HG02623 (cell line): ENCODE data around the gene KCNQ1.

Source experiments
- ATAC-seq: cut with Tn5 transposase; IDR thresholded peaks from one replicate; pipeline ENCODE4 v1.9.1; 2021; ENCODE audit warnings: moderate library complexity; ENCODE audit not compliant: unreplicated experiment

KCNQ1 gene

DNA sequence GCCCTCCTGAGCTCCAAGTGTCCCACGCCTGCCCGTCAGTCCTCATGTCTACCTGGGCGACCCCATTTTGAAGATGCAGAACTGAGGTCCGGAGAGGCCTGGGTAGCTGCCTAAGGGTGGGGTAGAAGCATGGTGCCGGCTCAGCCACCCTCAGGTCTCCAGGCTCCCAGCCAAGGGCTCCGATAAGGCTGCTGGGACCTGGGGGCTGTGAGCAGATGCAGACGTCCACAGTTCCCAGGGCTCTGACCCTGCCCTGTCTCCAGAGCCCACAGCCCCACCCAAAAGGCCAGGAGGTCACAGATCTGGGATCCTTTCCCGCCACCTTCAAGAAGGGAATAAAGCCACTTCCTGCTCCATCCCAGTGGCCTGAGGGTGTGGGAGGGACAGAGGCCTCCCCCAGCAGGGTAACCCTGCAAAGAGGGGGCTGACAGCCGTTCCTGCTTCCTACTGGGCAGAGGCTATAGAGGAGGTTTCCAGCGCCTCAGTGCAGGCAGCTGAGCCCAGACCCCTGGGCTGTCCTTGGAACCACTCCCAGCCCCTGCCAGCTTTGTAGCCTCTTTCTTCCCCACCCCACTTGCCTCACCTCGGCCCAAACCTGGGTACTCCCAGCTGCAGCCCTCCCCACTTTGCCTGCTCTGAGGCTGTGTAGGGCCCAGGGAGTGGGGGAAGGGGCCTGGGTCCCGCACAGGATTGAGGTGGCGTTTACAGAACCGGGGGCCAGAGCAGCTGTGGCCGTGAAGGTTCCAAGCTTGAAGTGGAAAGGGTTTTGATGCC lies 355.3 kb downstream of the KCNQ1 start:
- no peak for ATAC-seq

DNA sequence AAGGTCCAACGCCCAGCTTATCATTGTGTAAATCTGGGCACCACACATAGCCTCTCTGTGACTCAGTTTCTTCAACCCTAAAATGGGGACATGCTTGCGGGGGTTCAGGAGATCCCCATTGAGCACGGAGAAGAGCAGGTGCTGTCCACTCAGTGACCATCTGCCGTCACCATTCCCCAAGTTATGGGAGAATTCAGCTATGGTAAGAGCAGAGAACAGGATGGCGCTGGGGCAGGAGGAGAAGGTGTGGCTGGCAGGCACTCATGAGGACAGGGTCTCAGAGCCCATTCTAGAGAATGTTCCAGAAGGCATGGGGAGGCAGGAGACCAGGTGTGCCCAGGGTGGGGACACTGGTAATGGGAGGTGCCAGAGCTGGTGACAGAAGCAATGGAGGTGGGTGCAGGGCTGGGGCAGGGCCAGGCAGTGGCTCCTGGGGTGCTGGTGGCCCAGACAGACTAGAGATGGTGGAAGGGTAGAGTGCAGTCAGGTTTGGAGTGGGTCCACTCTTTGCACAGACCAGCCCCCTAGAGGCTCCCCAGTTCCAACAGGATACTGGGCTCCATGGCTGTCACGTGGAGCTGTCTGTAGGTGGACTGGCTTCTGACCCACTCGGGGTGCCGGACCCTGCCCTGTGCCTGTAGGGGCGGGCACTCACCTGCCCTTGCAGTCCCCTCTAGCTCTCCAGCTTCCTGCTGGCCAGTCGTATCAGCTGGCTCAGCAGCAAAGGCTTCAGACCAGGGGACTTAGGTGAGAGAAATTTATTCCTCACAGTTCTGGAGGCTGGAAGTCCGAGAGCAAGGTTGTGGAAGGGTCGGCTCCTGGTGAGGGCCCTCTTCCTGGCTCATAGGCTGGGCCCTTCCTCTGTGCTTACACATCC lies 356.1 kb downstream of the KCNQ1 start:
- ATAC-seq: no peak

DNA sequence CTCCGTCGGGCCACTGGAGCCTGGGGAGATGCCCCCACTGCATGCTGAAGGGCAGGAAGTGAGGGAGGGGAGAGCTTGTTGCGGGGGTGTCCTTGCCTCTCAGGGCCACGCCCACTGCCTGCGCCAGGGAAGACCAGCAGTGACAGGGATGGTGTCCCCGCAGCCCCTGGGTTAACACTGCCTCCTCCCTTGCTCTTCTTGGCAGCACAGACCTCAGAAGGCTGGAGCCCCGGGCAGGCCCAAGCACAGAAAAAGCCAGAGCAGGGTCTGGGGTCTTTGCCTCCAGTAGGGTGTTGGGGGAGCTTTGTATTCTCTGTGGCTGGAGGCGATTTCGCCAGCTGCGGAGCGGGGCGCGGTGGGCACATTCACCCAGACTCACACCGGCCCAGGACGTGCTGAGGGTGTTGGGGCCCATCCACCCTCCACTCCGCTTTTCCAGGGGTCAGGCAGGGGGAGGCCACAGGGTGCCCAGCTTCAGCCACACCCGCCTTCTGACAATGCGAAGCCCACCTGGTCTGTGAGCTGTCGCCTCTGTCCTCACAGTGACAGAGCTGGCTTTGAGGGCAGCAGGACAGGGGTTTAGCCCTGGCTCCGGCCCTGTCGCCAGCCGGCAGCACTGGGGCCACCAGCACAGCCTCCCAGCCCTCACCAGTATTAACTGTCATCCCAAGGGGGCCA lies 357.0 kb downstream of the KCNQ1 start:
- ATAC-seq: no peak

DNA sequence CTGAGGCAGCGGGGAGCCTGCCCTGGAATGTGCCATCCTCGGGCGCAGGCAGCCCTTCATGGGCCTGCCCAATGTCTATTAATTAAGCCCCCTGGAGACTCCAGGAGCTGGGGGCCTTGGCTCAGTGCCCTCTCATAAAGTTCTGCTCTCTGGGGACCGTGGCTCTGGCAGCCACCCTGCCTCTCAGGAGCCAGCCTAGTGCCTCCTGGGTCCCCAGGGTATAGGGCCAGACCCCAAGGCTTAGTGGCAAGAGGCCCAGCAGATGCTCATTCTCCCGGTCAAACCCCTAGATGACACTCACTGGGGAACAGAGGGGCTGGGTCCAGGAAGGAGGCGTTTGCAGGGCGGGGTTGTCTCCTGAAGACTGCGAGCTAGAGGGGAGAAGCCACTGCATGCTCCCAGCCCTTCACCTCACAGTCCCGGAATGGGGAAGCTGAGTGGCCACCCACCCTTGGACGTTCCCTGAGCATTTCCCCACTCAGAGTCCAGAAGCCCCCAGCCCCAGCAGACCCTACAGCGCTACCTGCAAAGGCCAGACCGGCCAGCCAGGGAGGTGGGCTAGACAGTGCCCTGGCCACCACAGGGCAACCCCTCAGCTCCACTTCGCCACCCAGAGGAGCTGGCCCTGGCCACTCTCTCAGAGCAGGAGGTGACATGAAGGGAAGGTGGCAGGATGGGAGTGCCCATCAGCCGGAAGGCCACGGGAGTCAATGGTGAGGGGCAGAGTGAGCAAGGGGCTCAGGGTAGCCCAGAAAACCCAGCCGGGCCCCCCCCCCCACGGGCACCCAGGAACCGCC lies 357.8 kb downstream of the KCNQ1 start:
- ATAC-seq: no peak

DNA sequence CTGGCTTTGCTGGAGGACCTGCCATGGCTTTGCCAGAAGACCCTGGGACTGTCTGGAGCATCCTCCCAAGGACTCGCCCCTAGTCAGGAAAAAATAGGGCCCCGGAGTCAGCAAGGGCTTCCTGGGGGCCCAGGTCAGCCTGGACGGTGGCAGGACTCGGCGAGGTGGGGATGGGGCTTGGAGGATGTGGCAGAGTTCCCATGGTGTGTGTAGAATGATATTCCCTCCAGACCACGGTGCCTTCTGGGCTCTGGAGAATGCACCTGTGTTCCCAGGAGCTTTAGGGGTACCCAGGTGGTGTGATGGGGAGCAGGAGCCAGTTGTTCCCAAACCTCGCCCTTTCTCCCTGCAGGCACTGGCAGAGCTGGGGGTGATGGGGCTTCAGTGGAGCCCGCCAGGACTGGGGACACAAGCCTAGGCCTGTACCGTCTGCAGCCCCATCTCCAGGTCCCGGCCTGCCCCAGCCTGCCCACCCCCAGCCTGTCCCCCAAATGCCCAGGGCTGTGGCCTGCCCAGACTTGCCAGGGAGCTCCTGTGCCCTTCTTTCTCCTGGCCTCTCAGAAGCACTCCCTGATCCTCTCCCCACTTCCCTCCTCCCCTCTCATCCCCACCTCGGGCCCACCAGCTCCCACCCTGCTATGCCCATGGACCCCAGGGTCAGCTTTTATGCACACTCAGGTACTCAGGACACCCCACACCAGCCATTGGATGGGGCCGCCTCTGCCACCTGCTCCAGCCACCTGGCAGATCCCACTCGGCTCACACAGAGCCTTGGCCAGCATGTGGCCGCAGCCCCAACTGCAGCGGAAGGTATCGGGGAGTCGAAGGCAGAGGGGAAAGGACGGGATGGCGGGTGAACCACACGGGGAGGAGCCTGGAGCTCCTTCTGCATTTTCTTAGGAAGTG lies 358.6 kb downstream of the KCNQ1 start:
- ATAC-seq: no peak

DNA sequence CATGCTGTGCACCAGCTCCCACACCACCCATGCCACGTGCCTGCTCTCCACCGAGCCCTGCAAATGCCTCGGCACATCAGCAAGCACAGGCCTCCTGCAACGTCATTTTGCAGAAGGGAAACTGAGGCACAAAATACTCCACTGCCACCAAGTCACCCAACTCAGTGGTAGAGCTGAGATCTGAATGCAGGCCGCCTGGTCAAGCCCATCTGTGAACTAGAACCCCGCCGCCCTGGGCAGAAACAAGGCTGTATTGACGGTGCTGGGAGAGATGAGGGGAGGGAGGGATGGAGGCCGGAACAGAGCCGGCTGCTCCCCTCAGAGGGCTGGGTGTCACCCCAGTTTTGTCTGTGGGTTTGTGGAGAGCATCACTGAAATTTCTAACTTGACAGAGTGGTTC lies 359.4 kb downstream of the KCNQ1 start:
- ATAC-seq: no peak

DNA sequence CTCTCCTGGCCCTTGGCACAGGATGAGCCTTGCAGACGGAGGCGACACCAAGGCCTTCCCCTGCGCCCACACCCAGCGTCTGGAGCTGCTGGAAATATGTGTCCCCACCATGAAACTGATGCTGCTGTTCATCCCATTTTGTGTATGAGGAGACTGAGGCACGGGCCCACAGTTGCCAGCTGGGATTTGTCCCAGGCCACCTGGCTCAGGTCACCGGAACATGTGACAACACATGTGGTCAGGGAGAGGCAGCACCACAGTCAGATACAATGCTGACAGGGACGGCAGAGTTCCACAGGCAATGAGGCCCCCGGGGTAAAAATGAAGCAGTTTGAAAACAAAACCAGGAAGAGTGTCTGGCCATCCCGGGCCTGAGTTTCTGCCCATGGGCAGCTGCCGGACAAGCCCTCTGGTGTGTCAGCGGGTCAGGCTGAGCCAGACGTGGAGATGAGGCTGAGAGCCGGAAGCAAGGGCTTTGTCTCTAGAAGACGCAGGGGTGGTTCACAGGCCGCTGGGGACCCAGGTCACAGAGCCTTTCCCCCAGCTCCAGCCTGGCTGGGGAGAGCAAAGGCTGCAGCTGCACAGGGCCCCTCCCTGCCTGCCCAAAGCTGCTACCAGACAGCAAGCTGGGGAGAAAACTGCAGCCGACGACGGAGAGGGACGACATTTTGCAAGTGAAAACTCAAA lies 360.0 kb downstream of the KCNQ1 start:
- ATAC-seq: no peak

DNA sequence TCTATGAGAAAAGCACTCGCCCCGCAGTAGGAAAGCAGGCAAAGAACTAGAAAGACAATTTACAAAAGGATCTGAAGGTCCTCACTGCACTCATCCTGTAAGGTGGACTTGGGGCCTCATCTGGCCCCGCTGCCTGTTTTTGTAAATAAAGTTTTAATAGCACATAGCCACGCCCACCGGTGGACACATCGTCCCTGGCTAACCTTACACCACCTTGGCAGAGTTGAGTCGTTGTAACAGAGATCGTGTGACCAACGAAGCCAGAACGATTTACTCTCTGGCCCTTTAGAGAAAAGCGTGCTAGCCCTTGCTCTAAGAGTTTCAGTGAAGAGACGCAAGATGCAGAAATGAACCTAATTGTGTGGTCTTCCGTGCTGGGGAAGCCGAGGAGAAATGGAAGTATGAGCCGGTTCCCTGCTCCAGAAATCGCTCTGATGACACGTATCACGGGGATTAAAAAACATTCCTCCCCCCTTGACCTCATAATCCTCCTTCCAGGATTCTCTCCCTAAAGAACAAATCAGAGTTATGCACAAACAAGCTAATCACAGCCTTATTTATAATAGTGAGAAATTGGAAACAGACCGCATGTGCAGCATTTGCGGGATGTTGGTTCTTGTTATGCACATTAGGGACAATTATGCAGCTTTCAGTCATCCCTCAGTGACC lies 360.7 kb downstream of the KCNQ1 start:
- no peak for ATAC-seq

DNA sequence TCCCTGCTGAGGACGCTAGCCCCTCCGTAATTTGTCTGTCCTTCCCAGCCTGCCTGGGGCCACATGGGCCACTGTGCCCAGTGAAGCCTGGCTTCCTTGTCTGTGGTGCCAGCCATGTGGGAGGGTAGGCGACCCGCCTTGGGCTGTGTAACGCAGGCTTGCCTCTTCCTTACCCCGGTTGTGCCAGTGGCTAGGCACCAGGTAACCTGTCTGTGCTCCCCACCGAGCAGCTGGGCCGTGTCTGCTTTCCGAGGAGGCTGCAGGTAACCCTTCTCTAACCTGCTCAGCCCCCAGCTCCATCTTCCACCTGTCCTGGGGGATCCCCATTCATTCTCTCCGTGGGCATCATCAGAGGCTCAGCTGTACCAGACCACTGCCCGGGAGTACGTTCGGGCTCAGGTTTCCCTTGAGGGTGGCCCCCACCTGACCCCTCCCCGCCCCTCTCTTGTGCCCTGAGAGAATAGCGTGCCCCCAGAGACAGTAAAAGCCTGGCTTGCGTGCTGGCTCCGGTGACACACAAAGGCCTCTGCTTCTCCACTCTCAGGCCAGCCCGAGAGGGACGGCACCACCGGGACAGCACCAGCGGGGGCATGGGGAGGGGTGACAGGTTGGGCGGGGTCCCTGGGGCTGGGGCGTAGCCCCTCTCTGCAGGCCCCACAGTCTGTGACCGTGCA lies 361.7 kb downstream of the KCNQ1 start:
- no peak for ATAC-seq

DNA sequence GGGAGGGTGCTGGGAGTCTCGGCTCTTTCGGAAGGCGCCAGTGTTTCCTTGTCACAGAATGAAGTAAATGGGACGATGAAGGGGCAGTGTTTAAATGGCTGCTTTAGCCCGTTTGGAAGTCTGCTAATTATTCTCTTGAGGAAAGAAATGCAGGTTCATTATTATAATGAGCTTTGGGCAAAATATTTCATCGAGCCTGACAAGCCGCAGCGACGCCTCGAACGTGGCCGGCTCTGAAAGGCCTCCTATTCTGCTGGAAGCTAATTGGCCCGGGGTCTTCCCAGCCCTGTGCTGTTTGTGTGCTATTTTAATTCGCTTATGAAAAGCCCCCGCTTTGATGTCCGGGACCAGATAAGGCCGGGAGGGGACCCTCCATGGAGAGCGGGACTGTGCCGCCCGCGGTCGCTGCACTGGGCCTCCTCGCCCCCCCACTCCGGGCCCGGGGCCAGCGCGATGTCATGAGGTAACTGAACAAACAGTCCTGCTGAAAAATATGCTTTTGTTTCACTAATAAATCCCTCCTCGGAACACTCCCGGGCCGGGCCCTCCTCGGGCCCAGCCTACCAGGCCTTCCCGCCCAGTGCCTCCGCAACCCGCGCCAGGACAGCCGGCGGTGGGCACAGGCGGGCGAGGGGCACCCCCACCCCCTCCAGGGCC lies 362.3 kb downstream of the KCNQ1 start:
- ATAC-seq: no peak

DNA sequence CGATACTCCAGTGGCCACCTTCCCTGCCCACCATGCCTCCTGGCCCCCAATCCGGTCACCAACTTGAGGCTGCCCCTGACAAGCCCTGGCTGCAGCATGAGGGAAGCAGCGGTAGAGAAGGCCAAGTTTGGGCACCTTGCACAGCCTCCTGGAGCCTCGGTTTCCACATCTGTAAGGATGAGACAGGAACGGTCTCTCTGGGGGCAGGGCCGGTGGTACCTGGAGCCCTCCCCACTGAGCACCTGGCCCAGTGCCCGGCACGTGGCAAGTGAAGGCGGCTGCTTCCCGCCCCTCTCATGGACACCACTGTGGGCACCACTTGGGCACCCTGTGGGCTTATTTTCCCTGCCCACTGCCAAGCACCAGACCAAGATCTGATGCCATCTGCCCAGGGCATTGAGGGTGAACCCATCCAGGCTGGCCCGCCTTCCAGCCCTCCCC lies 363.0 kb downstream of the KCNQ1 start:
- ATAC-seq: no peak

DNA sequence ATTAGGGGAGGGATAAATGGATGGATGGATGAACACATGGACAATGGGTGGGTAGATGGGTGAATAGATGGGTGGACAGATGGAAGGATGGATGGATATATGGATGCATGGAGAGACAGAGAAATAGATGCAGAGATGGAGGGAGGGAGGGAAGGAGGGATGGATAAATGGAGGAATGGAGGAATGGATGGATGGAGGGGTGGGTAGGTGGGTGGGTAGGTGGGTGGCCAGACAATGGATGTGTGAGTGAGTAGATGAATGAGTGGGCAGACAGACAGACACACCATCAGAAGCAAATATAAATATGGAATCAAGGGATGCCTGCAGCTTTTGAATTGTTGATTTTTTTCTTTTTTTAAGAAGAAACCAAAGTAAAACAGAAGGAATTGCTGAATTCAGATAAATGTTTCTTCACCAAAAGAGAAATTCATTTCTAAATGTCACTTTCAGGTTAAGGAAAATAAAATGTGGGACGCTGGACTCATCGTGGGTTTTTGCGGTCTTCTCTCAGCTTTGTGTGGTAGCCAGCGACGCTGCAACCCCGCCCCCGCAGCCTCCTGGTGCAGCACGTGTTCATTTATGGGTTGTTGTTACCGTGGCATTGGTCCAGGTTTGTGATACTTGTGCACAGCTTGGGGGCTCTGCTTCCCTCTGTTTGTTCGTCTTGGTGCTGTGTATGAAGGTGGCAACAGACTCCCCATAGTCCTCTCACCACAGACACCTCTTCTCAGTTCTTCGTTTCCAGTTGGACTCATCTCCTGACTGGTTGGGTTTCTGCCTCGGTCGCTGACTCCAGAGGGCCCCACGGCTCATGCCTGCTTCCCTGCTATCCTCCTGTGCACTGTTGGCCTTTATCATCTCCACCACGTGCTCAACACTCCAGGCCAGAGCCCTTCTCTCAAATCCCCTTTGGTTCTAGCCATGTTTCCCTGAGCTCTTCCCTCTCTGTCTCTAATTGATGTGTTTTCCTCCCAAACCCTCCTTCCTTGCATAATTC lies 364.3 kb downstream of the KCNQ1 start:
- ATAC-seq: no peak

DNA sequence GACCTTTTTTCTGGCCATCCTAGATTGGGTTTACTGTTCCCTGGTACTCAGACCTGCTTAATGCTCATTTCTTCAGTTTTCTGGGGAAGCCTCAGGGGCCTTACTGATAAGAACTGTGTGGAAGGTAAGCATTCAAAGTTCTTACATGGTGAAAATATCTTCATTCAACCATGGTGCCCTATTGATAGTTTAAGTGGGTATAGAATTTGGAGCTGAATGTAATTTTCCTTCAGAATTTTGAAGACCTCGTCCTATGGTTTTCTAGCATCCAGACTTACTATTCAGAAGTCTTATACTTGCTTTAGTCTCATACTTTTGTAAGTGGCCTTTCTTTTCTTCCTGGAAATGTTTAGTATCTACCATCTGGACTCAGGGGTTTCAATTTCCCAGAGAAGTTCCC lies 365.0 kb downstream of the KCNQ1 start:
- ATAC-seq: no peak

DNA sequence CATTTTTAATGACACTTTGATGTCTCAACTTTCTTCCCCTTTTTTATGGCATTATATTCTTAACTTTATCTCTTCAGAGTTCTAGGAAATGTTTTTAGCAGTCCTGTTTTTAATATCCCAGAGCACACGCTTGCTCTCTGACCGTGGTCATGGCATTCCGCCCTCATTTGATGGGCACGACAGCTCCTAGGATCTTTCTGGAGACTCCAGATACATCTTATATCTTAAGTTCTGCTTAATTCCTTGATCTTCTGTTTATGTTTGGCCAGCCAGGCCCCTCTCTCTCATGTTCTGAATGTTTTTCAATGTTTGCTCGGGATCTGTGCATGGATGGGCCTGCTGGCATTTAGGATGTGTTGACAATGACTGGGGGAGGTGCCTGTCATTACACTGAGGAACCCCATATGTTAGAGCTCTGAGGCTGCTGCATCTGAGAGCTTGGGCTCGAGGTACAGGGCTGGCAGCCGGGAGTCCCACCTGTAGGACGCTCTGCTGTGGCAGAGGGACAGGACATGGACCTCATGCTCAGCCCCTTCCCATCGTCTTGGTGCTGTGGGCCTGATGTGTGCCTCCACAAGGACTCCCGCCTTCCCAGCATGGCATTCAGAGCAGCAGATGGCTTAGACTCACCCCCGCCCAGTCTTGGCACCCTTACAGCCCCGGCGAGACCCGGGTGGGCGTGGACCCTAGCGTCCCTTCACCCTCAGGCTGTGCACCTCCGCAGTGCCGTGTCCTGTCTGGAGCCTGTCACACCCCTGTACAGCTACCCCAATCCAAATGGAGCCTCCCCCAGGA lies 365.8 kb downstream of the KCNQ1 start:
- no peak for ATAC-seq

DNA sequence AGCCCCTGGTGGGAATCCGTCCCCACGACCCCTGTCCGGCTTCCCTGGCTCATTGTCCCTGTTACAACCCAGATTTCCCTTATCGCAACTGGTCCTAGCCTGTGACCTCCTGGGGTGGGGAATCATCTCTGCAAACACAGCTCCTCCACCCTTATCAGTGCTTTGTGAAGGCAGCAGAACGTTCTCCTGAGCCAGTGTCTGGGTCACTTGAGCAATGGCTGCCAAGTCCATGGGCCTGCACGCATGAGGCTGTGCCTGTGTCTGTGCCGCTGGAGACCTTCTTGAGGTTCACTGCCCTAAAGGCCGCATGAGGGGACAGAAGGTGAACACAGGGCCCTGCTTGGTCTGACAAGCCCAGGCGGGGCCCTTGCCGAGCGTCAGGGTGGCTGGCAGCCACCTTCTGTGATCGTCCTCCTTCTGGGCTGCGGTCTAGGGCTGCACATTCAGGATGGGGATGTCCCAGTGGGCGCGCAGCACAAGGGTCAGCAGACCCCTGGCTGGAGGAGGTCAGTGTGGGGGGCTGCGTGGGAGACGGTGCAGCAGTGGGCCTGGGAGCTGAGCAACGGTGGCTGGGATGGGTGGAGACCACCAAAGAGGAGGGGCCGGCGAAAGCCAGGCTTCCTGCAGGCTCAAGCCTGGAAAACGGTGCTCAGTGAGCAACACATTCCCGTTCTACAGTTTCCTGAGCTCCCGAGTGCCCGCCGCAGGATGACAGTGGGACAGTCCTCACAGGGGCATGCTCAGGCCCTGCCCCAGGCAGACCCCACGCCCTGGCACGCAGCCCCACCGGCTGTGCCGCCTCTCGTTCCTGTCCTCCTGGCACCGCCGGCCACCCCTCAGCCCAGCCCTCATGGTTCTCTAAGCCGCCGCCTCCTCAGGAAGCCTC lies 366.6 kb downstream of the KCNQ1 start:
- no peak for ATAC-seq
